Measurements from ENCODE around the gene B3GNT3.
"Not testable (repeated sequence)": the region's sequence is repeated elsewhere in the genome, so short reads cannot be mapped to it uniquely, and the experiment has no call there.

The B3GNT3 gene

DNA sequence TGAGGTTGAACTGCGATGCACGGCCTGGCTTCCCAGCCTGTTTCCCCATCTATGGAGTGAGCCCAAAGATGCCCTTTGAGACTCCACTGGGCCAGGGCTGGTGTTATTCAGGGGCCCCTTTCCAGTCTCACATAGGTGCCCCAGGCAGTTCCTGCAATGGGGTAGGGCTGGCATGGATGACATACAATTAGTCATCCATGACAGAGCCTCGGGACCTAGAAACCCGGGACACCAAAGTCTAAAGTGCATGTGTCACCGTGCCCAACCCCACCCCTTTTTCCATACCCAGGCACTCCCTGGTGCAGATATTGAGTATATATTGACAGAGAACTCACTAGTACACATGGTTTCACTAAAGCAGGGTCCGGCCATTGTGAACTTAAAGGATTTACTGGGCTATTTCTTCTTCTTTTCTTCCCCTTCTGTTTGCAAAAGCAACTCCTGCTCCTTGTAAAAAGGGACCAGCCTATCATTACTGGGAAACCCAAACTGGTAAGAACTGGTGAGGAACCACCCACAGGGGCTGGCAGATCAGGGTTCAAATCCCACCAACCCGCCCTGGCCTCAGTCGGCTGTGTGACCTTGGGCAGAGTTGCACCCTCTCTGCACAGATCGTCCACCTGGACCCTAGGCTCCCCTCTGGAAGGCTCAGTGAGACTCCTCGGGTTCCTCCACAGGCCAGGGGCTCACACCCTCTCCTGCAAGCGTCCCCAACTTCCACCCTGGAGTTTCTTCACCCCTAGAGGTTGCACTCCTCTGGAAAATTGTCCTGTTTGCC is 2.7 kb downstream of the B3GNT3 start:
- DNase-seq, result peak; percentile 48

DNA sequence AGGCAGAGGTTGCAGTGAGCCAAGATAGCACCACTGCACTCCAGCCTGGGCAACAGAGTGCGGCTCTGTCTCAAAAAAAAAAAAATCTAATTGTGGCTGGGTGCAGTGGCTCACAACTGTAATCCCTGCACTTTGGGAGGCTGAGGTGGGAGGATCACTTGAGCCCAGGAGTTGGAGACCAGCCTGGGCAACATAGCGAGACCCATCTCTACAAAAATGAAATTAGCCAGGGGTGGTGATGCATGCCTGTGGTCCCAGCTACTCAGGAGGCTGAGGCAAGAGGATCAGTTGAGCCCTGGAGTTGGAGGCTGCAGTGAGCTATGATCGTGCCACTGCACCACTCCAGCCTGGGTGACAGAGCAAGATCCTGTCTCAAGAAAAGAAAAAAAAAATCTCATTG is 3.7 kb downstream of the B3GNT3 start:
- DNase-seq, result not testable (repeated sequence)

- no peak for DNase-seq
These were observed 7.4 kb downstream of the B3GNT3 start for GRCh38 chr19:17802137-17802858.

DNA sequence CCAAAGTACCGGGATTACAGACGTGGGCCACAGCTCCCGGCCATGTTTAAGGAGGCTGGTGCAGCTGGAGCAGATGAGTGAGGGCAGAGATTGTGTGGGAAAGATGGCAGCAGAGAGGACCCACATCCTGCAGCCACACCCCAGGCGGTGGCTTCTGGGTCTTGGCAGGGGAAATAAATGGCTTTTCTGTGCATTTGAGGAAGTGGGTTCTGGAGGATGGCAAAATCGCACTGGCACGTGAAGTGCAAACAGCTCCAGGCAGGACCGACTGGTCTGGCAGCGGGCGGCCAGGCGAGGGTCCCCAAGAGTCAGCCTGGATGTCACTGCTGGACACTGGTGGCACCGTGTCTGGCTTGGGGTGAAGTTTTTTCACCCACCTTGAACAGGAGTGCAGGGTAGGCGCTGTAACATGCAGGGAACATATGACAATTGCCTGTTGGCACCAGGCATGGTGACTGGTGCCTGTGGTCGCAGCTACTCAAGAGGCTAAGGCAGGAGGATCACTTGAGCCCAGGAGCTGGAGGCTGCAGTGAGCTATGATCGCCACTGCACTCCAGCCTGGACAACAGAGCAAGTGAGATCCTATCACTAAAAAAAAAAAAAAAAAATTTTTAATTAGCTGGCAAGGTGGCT is 8.4 kb downstream of the B3GNT3 start:
- peak; percentile 19 for DNase-seq

- no peak for DNase-seq
These were observed 10.5 kb downstream of the B3GNT3 start for GRCh38 chr19:17805427-17805826.

DNA sequence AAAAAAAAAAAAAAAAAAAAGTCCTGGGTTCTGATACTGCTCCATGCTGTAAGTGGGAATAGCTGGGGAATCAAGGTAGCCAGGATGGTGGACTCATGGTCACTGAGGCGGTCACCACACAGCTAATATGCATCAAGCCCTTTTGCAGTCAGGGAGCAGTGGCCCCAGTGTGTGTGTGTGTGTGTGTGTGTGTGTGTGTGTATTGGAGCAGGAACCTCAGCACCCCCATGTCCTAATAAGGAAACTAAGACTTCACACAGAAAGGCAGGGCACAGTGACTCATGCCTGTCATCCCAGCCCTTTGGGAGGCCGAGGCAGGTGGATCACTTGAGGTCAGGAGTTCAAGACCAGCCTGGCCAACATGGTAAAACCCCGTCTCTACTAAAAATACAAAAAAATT is 12.0 kb downstream of the B3GNT3 start:
- no peak for DNase-seq

- no peak for DNase-seq
These were observed 12.9 kb downstream of the B3GNT3 start for GRCh38 chr19:17807731-17808316.

DNA sequence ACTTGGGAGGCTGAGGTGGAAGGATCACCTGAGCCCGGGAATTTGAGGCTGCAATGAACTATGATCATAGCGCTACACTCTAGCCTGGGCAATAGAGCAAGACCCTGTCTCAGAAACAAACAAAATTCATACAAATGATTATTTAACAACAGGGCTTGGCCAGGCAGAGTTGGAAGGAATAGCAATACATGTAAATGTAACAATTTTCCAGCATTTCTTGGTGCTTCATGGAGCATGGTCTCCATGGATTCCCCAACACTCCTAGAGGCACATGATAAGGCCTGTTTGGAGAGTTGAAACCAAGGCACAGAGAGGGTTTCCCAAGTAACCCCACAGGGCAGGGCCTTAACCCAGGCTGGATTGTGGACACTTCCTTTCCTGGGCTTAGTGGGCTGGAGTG is 16.2 kb downstream of the B3GNT3 start:
- no peak for DNase-seq

DNA sequence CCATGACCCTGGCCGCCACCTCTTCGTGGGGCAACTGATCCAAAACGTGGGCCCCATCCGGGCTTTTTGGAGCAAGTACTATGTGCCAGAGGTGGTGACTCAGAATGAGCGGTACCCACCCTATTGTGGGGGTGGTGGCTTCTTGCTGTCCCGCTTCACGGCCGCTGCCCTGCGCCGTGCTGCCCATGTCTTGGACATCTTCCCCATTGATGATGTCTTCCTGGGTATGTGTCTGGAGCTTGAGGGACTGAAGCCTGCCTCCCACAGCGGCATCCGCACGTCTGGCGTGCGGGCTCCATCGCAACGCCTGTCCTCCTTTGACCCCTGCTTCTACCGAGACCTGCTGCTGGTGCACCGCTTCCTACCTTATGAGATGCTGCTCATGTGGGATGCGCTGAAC is 16.7 kb downstream of the B3GNT3 start:
- DNase-seq, result no peak

- no peak for DNase-seq
These were observed 17.2 kb downstream of the B3GNT3 start for GRCh38 chr19:17812099-17812498.

DNA sequence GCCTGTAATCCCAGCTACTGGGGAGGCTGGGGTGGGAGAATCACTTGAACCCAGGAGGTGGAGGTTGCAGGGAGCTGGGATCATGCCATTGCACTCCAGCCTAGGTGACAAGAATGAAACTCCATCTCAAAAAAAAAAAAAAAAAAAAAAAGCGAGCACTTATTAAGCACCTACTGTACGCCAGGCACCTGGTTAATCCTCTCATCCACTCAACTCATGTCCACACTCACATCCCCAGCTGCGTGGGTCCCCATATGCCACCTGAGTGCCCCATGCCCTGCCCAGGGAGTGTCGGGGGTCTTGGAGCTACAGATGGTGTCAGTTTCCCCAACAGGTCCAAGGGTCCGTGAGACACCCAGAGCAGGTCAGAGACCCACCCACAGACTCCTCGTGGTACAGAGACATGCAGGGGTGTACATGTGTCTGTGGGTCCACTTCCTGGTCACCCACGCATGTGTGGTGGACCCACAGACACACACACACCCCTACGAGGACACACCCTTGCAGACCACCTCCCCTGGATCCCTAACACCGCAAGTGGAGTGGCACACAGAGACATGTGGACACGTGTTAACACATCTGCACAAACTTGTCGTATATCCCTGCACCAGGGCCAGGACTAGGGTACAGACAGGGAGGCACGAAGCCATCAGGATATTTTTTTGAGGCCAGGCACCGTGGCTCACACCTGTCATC is 22.9 kb downstream of the B3GNT3 start:
- DNase-seq, result no peak

- DNase-seq, result no peak
These were observed 26.3 kb downstream of the B3GNT3 start, which contains the start of gene INSL3 for GRCh38 chr19:17821190-17821589. Gene INSL3, minus strand, starts transcription at chr19:17821519. Its CDS starts 13 bp downstream, at chr19:17821506.

GRCh38 chr19:17824339-17824738 is 29.4 kb downstream of the B3GNT3 start:
- no peak for DNase-seq

- no peak for DNase-seq
These were observed 31.6 kb downstream of the B3GNT3 start for GRCh38 chr19:17826508-17827056.

DNA sequence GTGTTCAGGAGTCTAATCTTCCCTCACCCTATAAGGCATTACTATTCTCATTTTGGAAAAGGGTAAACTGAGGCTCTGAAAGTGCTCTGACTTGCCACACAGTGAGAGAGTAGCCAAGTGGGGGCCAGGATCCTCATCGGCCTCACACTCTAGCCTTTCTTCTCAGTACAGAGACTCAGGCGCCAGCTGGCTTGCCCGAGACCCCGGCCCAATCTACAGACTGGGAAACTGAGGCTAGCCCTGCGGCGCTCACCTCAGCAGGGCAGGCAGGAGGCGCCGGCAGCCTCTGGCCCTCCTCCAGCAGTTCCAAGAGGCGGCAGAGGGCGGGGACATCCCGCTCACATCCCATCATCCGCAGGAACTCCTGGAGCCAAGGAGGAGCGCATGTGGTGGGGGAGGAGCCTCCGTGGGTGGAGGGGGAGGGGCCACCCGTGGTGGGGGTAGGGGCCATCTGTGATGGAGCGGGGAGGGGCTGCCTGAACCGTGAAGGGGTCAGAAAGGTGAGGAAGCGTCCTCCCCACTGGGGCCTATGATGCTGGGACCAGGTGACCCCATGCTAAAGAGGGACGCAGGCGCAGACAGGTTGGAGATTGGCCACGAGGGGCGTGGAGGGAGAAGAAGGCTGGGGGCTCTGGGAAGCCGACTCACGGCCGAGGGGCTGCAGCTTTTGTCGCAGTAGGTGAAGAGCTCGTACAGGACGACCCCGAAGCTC is 35.1 kb downstream of the B3GNT3 start:
- no peak for DNase-seq

- no peak for DNase-seq
These were observed 35.9 kb downstream of the B3GNT3 start for GRCh38 chr19:17830567-17831418.

DNA sequence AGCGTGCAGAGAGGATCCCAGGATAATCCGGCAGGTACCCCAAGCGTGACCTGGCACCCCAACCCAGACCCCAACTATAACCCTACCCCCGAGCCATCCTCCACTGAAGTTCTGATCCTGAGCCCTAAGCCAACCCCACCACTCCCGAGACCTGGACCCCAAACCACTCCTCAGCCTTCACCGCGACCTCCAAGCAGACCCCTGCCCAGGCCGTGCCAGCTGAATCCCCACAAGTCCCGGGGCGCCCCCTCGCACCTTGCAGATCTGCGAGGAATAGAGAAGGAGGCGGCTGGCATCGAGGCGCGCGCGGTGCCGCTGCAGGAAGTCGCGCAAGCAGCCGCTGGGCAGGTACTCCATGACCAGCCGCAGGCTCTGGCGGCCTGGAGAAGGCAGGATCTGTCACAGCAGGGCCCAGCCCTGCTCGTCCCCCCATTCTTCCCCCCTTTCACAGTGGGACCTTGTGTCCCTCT is 36.5 kb downstream of the B3GNT3 start:
- DNase-seq, result no peak

DNA sequence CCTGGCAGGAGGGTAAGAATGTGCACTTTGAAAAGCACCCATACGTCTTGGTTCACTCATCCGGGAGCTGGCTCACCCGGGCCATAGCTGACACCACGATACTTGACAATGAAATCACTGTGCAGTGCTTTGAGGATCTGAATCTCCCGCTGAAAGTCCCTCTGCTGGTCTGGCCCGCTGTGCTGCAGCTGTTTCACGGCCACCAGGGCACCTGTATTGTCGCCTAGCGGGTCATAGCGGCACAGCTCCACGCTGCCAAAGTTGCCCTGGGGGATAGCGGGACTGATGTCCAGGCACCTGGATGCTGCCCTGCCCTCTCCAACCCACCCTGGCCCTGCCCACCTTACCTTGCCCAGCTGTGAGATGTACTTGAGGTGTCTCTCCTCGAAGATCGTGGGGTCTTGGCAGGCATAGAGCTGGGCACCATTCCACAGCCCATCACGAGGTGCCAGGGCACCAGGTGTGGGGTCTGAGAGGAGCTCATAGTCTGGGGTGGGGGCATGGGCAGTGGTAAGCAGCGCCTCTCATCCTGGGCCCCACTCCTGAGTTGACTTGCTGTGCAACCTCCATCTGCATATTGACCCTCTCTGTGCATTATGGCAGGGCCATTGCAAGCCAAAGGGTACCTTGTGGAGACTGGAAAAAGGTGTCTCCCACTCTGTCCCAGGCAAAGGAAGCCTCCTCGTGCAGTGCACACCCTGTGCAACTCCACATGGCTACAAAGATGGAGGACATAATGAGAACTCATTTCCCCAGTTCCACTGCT is 37.7 kb downstream of the B3GNT3 start:
- DNase-seq, result no peak

GRCh38 chr19:17834350-17835181 is 39.6 kb downstream of the B3GNT3 start:
- DNase-seq, result no peak
